GM18519 (cell line): ENCODE measurements around the gene GSTM2.

Experiments
- ATAC-seq: cut with Tn5 transposase; IDR thresholded peaks from one replicate; pipeline ENCODE4 v1.9.1; 2021; ENCODE audit warnings: mild to moderate bottlenecking, moderate library complexity; ENCODE audit not compliant: unreplicated experiment, low FRiP score

GSTM2 gene

DNA sequence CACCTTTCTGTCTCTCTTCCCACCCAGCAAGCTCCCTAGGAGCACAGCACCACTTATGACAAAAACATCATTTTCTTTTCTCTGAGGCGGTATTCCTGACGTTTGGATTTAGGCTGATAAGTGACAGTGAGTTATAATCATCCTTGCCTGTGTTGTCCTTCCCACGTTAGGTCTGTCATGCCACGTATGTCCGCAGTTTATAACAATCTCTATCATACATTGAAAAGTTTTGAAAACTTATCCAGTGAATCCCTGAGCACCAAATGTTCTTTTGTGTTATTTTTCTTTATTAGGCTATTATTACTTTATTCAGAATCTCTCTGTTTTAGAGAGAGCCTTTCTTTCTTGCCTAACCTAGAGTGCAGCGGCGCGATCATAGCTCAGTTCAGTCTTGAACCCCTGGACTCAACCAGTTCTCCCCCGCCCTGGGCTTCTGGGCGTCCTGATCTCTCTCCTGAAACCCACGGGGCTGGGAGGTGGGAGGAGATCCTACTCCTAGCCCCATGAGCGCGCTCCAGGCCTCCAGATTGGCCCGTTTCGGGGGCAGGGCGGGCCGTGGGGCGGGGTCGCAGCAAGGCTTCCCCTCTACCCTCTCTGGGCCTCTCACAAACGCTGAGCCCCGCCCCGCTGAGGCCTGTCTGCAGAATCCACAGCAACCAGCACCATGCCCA is at the start of gene GSTM2:
Gene GSTM2 (plus strand): TSS at position 606 of the 671 bp plus-strand sequence. CDS start 59 bp downstream, at position 665.
- ATAC-seq: peak; percentile 81

DNA sequence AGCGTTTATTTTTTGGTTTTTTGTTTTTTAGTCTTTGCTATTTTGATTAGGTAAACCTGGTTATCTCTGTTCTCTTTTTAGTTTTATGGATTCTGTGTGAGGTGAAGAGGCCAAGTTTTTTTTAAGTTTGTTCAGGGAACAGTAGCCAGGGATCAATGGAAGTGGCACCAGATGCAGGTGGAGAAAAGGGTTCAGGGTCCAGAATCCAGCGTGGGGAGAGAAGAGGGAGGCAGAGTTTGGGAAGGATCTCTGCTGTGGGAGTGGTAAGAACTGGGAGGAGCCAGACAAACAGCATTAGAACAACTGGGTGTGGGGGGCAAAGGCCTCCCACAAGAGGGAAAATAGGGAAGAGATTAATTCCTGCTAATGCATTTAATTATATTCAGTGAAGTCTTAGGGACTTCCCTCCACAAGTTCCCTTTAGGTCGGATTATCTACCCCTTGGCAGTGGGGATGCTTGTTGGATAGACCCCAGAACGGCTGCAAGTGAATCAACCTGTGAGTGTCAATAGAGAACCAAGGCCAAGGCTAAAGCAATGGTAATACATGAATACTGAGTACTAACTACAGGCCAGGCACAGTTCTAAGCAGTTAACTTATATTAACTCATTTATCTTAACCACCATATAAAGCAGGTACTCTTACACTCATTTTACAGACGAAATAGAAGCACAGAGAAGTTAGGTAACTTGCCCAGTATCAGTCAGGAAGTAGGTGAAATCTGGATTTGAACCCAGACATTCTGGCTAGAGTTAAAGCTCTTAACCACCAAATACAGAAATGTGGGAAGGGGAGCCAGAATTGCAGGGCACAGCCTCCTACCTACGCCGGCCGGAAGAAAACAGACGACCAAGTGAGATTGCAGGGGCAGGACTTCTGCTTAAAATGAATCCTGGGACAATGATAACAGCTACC is 48.9 kb upstream of the GSTM2 start:
- ATAC-seq: no peak

GRCh38 chr1:109619576-109620400 is 48.1 kb upstream of the GSTM2 start, which contains the start of the genes AMPD2 and GNAT2:
AMPD2 (plus strand) TSS chr1:109619837; CDS start chr1:109621176, 1,339 bp downstream.
GNAT2 (minus strand) TSS chr1:109619616; CDS start chr1:109612870, 6,746 bp downstream.
- ATAC-seq: no peak

DNA sequence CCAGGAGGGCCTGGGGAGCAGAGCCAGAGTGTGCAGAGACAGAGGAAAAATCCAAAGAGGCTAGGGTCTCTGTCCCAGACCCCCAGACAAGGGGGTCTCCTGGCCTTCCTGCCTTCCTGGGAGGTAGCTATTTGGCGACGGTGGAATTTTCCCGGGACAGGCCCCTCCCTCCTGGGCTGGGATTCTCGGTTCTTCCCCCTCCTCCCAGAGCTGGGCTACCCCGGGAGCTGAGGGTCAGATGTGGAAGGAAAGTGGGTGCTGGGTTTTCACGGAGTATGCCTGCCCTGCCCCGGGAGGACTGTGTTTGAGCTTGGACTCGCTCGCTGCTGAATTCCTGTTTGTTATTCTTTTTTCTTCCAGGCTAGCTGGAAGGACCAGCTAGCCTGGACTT is 47.5 kb upstream of the GSTM2 start:
- ATAC-seq: no peak

DNA sequence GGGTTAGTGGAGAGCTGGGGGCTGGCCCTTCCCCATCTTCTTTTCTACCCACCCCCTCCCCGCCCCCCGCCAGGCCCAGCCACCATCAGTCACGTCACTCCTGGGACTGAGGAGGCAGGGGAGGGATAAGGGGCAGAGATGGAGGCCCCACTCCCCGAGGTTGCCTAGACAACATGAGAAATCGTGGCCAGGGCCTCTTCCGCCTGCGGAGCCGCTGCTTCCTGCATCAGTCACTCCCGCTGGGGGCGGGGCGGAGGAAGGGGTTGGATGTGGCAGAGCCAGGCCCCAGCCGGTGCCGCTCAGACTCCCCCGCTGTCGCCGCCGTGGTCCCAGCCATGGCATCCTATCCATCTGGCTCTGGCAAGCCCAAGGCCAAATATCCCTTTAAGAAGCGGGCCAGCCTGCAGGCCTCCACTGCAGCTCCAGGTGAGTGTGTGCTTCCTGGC is 47.0 kb upstream of the GSTM2 start:
- peak; percentile 67 for ATAC-seq

- ATAC-seq: no peak
Observed at GRCh38 chr1:109621379-109622136, 46.3 kb upstream of the GSTM2 start.

GRCh38 chr1:109622137-109622892 is 45.5 kb upstream of the GSTM2 start:
- ATAC-seq: no peak

DNA sequence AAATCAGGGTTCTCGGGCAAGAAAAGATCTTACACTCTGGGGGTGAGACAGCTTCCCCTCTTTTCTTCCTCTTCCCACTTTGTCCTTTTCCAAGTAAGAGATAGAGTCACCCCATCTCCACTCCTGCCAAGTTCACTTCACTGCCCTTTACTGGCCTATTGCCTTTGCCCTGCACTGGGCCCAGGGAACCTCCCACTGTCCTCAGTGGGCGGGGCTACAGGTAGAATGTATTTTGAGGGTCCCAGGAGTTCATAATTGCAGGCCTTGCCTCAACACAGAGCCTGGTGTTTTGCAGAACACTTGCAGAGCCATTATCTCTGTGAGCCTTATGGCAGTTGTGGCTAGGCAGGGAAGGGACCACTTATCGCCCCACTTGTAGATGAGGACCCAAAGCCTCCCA is 45.0 kb upstream of the GSTM2 start:
- ATAC-seq: no peak

GRCh38 chr1:109623601-109624161 is 44.2 kb upstream of the GSTM2 start:
- no peak for ATAC-seq

DNA sequence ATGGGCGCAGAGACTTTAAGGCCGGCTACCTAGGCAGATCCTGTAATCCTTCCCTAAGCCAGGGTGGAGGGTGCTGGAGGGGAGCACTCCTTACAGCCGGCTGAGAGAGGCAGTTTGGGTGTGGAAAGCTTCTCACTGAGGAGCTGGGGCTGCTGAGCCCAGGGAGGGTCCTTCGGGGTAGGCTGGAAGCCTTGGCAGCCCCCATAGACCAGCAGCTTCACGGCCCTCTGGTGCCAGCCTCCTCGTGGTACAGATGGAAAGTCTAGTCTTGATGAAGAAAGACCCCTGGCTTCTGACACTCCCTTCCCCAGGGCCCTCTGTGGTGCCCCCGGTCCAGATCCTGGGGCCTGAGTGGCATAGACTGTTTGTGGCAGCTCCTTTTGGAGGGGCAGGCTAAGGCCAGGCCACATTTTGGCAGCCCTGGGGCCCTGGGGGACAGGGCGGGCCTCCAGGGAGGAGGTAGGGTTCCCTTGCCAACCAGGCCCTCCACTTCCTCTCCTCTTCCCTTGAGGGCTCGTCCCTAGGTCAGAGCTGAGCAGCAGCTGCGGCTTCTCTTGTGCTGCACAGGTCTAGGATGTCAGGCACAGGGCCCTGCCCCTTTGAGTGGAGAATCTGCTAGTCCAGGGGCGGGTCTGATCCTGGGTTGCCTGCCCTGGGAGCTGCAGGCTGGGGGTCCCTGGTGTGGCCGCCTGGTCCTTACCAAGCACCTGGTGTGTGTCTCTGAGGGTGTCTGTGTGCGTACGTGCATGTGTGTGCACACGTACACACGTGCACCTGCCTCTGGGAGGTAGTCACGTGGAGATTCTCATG is 43.5 kb upstream of the GSTM2 start:
- ATAC-seq: no peak

DNA sequence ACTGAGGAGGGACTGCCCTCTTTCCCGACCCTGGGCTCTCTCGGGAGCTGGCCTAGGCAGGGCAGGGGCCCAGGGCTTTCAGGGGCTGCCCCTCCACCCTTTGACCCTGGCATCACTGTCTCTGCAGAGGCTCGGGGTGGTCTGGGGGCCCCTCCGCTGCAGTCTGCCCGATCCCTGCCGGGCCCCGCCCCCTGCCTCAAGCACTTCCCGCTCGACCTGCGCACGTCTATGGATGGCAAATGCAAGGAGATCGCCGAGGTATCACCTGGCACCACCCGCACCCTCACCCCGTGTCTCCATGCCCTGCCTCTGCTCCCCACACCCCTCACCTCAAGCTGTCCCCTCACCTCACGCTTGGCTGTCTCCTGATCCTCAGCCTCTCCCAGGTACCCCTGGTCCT is 42.7 kb upstream of the GSTM2 start:
- ATAC-seq: no peak

DNA sequence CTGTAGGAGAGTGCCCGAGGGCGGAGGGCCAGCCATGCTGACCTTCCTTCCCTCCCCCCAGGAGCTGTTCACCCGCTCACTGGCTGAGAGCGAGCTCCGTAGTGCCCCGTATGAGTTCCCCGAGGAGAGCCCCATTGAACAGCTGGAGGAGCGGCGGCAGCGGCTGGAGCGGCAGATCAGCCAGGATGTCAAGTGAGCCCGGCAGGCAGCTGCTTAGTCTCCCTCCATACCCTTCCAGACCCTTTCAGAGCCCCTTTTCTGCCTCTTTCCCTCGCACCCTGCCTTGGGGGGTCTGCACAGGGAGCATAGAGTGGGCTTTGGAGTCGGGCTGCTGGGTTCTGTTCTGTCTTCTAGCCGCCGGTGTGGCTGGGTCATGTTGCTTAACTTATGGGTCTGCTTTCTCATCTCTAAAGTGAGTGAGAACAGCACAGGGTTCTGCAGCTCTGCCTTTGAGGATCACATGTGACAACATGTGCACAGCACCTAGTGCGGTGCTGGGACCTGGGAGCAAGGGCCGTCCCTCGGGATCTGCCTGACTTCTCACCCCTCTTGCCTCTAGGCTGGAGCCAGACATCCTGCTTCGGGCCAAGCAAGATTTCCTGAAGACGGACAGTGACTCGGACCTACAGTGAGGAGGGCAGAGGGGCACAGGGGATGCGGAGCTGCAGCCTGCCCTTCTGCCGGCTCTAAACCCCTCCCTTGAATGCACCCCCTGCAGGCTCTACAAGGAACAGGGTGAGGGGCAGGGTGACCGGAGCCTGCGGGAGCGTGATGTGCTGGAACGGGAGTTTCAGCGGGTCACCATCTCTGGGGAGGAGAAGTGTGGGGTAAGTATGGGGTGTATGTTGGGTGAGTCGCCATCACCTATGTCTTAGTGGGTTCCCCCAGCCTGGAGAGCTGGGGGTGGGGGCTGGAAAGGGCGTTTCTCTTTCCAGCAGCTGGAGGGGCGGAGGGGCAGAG is 42.0 kb upstream of the GSTM2 start:
- no peak for ATAC-seq

DNA sequence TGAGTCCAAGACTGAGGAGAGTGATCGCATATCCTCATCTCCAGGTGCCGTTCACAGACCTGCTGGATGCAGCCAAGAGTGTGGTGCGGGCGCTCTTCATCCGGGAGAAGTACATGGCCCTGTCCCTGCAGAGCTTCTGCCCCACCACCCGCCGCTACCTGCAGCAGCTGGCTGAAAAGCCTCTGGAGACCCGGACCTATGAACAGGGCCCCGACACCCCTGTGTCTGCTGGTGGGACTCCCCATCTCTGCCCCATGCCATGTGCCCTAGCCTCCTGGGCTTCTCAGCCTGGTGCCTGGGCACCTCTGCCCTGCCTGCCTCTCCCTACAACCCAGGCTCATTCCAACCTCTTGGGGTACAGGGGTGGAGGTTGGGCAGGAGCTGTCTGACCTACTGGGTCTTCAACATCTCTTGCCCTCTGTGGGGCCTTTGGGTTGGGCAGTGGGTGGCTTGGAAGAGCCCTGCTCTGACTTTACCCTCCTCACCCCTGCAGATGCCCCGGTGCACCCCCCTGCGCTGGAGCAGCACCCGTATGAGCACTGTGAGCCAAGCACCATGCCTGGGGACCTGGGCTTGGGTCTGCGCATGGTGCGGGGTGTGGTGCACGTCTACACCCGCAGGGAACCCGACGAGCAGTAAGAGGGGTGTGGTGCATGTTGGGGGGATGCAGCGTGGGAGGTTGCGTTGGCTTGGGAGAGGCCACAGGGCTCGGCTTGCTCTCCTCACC is 41.0 kb upstream of the GSTM2 start:
- no peak for ATAC-seq

DNA sequence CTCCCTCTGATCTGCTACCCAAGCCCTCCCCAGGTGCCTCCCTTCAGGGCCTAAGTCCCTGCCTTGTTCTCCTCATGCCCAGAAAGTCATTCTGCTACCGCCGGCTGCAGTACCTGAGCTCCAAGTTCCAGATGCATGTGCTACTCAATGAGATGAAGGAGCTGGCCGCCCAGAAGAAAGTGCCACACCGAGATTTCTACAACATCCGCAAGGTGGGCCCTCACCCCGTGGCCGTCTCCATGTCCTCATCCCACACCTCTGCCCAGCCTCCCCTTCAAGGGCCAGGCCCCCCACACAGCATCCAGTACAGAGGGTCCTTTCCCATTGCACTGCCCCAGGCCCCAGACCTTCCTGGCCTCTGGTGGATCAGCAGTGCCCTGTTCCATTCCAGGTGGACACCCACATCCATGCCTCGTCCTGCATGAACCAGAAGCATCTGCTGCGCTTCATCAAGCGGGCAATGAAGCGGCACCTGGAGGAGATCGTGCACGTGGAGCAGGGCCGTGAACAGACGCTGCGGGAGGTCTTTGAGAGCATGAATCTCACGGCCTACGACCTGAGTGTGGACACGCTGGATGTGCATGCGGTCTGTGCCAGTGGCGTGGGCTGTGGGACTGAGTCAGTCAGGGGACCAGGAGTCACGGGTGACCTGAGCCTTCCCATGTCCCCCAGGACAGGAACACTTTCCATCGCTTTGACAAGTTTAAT is 40.0 kb upstream of the GSTM2 start:
- ATAC-seq: no peak

DNA sequence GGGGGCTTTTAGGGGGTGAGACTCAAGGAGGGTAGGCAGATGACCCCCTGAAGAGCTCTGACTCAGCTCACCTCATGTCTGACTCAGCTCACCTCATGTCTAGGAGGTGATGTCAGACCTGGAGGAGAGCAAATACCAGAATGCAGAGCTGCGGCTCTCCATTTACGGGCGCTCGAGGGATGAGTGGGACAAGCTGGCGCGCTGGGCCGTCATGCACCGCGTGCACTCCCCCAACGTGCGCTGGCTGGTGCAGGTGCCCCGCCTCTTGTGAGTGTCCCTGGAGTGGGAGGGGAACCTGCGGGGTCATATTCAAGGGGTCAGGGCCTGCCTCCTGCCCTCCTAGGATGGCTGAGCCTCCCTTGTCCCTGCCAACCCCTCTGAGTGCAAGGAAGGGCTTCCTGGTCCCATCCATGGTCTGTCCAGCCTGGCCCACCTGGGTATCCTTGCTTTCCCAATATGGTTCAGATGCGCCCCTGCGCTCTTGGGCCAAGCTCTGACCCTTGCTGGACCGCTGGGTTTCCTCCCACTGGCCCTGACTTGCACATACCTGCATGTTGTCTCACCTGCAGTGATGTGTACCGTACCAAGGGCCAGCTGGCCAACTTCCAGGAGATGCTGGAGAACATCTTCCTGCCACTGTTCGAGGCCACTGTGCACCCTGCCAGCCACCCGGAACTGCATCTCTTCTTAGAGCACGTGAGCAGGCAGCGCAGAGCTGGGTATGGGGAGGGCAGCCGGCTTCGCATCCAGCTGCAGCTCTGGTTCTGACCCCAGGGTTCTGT is 39.1 kb upstream of the GSTM2 start:
- ATAC-seq: no peak
